Subcutaneous adipose tissue (tissue), 4 donors: ENCODE results near the gene INS. TPM values are rescaled to one million over a fixed set of nuclear protein-coding genes. Genes with fewer than 3 reads are reported as not detected.

Experiments used
- CTCF ChIP-seq: fragments of 450-650 bp; IDR thresholded peaks from one replicate; pipeline ENCODE4 v1.5.1; 2016; ENCODE audit warnings: low read depth, mild to moderate bottlenecking, control low read depth, antibody characterized with exemption, moderate library complexity
- total RNA-seq, 4 donors: library from RNA; depleted of rRNA; stranded (reverse); fragments of >200 nt; gene quantifications; one replicate each; pipeline ENCODE4 v1.1.0, GENCODE V29; 2016

The INS gene
- total RNA-seq, 4 donors from 2014 or later, result not detected

DNA sequence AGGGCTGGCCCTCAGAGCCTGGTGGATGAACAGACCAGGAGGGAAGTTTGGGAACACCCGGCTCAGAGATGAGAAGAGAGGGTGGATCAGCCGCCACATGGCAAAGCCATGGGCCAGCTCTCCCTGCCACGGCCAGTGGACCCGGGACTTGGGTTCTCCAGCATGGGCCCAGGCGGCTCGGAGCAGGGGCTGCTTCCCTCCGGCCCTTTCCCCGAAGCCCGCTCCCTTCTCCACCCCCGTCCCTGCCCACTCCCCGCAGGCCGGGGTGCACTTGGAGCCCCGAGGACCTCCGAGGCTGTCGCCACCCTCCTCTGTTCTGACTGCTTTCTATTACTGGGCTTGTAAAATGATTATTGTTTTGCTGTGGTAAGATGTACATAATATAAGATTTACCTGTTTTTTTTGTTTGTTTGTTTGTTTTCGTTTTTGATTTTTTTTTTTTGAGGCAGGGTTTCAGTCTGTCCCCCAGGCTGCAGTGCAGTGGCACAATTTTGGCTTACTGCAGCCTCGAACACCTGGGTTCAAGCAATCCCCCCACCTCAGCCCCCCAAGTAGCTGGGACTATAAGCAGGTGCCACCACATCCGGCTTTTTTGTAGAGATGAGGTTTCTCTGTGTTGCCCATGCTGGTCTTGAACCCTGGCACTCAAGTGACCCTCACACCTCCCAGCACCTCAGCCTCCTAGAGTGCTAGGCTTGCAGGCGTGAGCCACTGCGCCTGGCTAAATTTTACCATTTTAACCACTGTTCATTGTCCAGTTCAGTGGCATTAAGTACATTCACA is 21.9 kb upstream of the INS start:
- TF ChIP-seq CTCF, result no peak

- TF ChIP-seq CTCF, result no peak
These were observed 21.1 kb upstream of the INS start for GRCh38 chr11:2182075-2182474.

DNA sequence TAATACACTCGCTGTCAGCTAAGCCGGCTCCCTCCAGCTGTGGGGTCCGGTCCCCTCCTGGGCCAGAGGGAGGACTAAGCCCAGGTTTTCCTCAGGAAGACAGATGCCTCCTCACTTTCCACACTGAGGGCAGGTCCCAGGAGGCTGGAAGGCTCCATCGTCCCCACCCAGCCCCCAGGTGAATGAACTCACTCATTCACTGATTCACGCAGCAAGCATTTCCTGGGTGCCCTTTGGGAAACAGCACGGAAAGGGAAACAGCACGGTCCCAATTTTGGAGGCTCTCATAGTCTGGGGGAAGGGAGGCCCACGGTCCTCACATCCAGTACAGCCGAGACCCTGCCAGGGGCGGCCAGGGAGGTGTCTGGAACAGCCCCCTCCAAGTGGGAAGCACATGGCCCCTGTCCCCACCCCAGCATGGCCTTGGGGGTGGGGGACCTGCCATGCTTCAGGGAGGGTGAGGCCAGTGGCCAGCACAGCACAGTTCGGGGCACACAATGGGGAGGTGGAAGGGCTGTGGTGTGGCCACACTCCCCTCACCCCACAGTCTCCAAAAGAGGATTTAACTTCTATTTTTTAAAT is 19.9 kb upstream of the INS start:
- TF ChIP-seq CTCF, result no peak

- TF ChIP-seq CTCF, result no peak
These were observed 19.3 kb upstream of the INS start for GRCh38 chr11:2180347-2180746.

GRCh38 chr11:2179516-2179915 is 18.5 kb upstream of the INS start:
- no peak for TF ChIP-seq CTCF

GRCh38 chr11:2178906-2179494 is 18.0 kb upstream of the INS start:
- no peak for TF ChIP-seq CTCF

GRCh38 chr11:2177076-2177475 is 16.1 kb upstream of the INS start:
- TF ChIP-seq CTCF, result no peak
